ENCODE results near the gene STK32A. TPM values are rescaled to one million over a fixed set of nuclear protein-coding genes. Genes with fewer than 3 reads are reported as not detected.

Gene STK32A
- total and polyA plus RNA-seq, 2 donors (not counting 1 experiment from before 2014, with no cell fraction given): not detected

DNA sequence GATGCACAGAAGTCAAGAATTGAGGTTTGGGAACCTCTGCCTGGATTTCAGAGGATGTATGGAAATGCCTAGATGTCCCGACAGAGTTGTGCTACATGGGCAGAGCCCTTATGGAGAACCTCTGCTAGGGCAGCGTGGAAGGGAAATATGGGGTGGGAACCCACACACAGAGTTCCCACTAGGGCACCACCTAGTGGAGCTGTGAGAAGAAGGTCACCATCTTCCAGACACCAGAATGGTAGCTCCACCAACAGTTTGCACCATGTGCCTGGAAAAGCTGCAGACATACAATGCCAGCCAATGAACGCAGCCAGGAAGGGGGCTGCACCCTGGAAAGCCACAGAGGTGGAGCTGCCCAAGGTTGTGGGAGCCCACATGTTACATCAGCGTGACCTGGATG is 104.5 kb downstream of the STK32A start:
- ChIA-PET POLR2A (no interaction called here), CTCF (no interaction called here)
- Histone ChIP-seq H3K4me2 (replicated peaks; ENCODE audit: low read depth, low read length, poor library complexity, severe bottlenecking) (no peak overlapping the region), H3K9ac (ENCODE audit: low read length) (no peak overlapping the region), H3K27me3 (replicated peaks in 1 of 4; ENCODE audit: control extremely low read depth in 1 of 4, control insufficient read depth in 3 of 4, insufficient read depth in 4 of 4, low read length in 3 of 4) (no peaks in the 10 kb centered on the region), H3K79me2 (ENCODE audit: control insufficient read depth, insufficient read depth, low read length) (no peaks in the 10 kb centered on the region), H3K36me3 (replicated peaks in 1 of 2; ENCODE audit: control extremely low read depth in 1 of 2, control insufficient read depth in 1 of 2, extremely low read depth in 1 of 2, insufficient read depth in 2 of 2, low read length in 1 of 2) (no peaks in the 10 kb centered on the region), H3K4me1 (ENCODE audit: control insufficient read depth in 2 of 2, insufficient read depth in 2 of 2, low read length in 2 of 2) (no peaks in the 10 kb centered on the region), H3K4me3 (ENCODE audit: control extremely low read depth in 1 of 5, extremely low read depth in 1 of 5, insufficient read depth in 1 of 5, low read depth in 2 of 5, low read length in 4 of 5) (no peak overlapping the region), H4K20me1 (ENCODE audit: control insufficient read depth, insufficient read depth, low read length, poor library complexity, severe bottlenecking) (no peaks in the 10 kb centered on the region), H3K27ac (ENCODE audit: low read length in 2 of 2) (no peak overlapping the region), H3K9me3 (ENCODE audit: control extremely low read depth in 1 of 3, control insufficient read depth in 2 of 3, insufficient read depth in 1 of 3, low read length in 2 of 3) (peaks cover 0 to 8% (median 0%) of the 10 kb centered on the region in 3 donors), H2AFZ (ENCODE audit: insufficient read depth, low read depth, low read length, poor library complexity, severe bottlenecking) (no peak overlapping the region)
- H3K4me3 Mint-ChIP-seq: no peak overlapping the region
- no peaks in the 10 kb centered on the region for H3K4me1 Mint-ChIP-seq
- no peak for ATAC-seq (ENCODE audit: low read depth)
- intact Hi-C loops (cut with micrococcal nuclease): no loop called here
- DNase-seq: no peak
- no peak overlapping the region for H3K27ac Mint-ChIP-seq
- WGBS (ENCODE audit: insufficient coverage): 85% methylated on average over 2 of the region's 4 CpGs
- TF ChIP-seq EZH2 (IDR thresholded peaks at IDR 0.05; ENCODE audit: borderline replicate concordance, insufficient read depth, low read depth, low read length, poor library complexity, severe bottlenecking): no peak
- TF ChIP-seq, protein P1, sequence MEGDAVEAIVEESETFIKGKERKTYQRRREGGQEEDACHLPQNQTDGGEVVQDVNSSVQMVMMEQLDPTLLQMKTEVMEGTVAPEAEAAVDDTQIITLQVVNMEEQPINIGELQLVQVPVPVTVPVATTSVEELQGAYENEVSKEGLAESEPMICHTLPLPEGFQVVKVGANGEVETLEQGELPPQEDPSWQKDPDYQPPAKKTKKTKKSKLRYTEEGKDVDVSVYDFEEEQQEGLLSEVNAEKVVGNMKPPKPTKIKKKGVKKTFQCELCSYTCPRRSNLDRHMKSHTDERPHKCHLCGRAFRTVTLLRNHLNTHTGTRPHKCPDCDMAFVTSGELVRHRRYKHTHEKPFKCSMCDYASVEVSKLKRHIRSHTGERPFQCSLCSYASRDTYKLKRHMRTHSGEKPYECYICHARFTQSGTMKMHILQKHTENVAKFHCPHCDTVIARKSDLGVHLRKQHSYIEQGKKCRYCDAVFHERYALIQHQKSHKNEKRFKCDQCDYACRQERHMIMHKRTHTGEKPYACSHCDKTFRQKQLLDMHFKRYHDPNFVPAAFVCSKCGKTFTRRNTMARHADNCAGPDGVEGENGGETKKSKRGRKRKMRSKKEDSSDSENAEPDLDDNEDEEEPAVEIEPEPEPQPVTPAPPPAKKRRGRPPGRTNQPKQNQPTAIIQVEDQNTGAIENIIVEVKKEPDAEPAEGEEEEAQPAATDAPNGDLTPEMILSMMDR (IDR thresholded peaks at IDR 0.05): no peak
- H3K9me3 Mint-ChIP-seq (ENCODE audit: insufficient read depth): peaks cover 7% of the 10 kb centered on the region
- H3K27me3 Mint-ChIP-seq: no peaks in the 10 kb centered on the region

DNA sequence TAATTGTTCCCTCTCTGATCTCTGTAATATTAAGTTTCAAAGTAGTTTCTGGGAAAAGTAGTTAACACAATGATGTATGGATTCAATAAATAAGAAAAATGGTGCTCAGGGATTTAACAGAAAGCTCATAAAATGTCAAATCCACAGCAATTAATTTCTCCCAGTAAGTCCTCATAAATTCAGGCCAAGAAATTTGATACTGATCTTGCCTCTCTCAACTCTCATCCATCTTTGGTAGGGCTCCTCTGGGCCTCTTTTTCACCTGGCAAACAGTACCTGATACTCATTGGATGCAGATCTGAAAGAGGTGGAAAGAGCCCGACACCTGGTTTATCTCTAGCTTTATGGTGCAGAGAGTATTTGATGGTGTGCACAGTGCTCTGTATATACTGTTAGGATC is 106.1 kb downstream of the STK32A start:
- Mint-ChIP-seq H3K9me3 (ENCODE audit: insufficient read depth) (peaks cover 7% of the 10 kb centered on the region), H3K4me3 (no peak overlapping the region), H3K27ac (no peak overlapping the region), H3K4me1 (no peaks in the 10 kb centered on the region), H3K27me3 (no peaks in the 10 kb centered on the region)
- H3K4me3 ChIP-seq (ENCODE audit: control extremely low read depth in 1 of 5, extremely low read depth in 1 of 5, insufficient read depth in 1 of 5, low read depth in 2 of 5, low read length in 4 of 5): no peak overlapping the region
- no peak overlapping the region for H3K27ac ChIP-seq (ENCODE audit: low read length in 2 of 2)
- ATAC-seq (ENCODE audit: low read depth) (no peak), DNase-seq (no peak)
- no peaks in the 10 kb centered on the region for H4K20me1 ChIP-seq (ENCODE audit: control insufficient read depth, insufficient read depth, low read length, poor library complexity, severe bottlenecking)
- no peak for TF ChIP-seq EZH2 (IDR thresholded peaks at IDR 0.05; ENCODE audit: borderline replicate concordance, insufficient read depth, low read depth, low read length, poor library complexity, severe bottlenecking)
- TF ChIP-seq, protein P1 (IDR thresholded peaks at IDR 0.05): no peak
- no peaks in the 10 kb centered on the region for H3K27me3 ChIP-seq (replicated peaks in 1 of 4; ENCODE audit: control extremely low read depth in 1 of 4, control insufficient read depth in 3 of 4, insufficient read depth in 4 of 4, low read length in 3 of 4)
- H2AFZ ChIP-seq (ENCODE audit: insufficient read depth, low read depth, low read length, poor library complexity, severe bottlenecking): no peak overlapping the region
- H3K79me2 ChIP-seq (ENCODE audit: control insufficient read depth, insufficient read depth, low read length): no peaks in the 10 kb centered on the region
- 83% methylated on average over 1 of the region's 1 CpG for WGBS (ENCODE audit: insufficient coverage)
- no peaks in the 10 kb centered on the region for H3K36me3 ChIP-seq (replicated peaks in 1 of 2; ENCODE audit: control extremely low read depth in 1 of 2, control insufficient read depth in 1 of 2, extremely low read depth in 1 of 2, insufficient read depth in 2 of 2, low read length in 1 of 2)
- H3K4me2 ChIP-seq (replicated peaks; ENCODE audit: low read depth, low read length, poor library complexity, severe bottlenecking): no peak overlapping the region
- POLR2A ChIA-PET: no interaction called here
- CTCF ChIA-PET: no interaction called here
- intact Hi-C loops (cut with micrococcal nuclease): no loop called here
- H3K9ac ChIP-seq (ENCODE audit: low read length): no peak overlapping the region
- H3K4me1 ChIP-seq (ENCODE audit: control insufficient read depth in 2 of 2, insufficient read depth in 2 of 2, low read length in 2 of 2): no peaks in the 10 kb centered on the region
- H3K9me3 ChIP-seq (ENCODE audit: control extremely low read depth in 1 of 3, control insufficient read depth in 2 of 3, insufficient read depth in 1 of 3, low read length in 2 of 3): peaks cover 0 to 10% (median 0%) of the 10 kb centered on the region in 3 donors
